Measurements from ENCODE around the gene NPC1.

- TF ChIP-seq CTCF (IDR thresholded peaks at IDR 0.05) (no peak), POLR2A (IDR thresholded peaks at IDR 0.05; ENCODE audit: low read length) (no peak), EP300 (IDR thresholded peaks at IDR 0.05) (no peak), E2F6 (IDR thresholded peaks at IDR 0.05; ENCODE audit: borderline replicate concordance, low read depth) (no peak), REST (IDR thresholded peaks at IDR 0.05) (no peak), HOXA7 (CRISPR knock-in tag; IDR thresholded peaks at IDR 0.05) (no peak), USF2 (IDR thresholded peaks at IDR 0.05) (no peak), MAX (IDR thresholded peaks at IDR 0.05) (no peak), EHF (CRISPR knock-in tag; IDR thresholded peaks at IDR 0.05) (no peak)
Measured at GRCh38 chr18:23526501-23527063, 59.7 kb downstream of the NPC1 start.

All from A549 (cell line).